ENCODE results near the gene ARMC9. TPM values are rescaled to one million over a fixed set of nuclear protein-coding genes. Genes with fewer than 3 reads are reported as not detected.

ARMC9 gene
- total RNA-seq, 1 donor from 2014 or later = 3.3 TPM

DNA sequence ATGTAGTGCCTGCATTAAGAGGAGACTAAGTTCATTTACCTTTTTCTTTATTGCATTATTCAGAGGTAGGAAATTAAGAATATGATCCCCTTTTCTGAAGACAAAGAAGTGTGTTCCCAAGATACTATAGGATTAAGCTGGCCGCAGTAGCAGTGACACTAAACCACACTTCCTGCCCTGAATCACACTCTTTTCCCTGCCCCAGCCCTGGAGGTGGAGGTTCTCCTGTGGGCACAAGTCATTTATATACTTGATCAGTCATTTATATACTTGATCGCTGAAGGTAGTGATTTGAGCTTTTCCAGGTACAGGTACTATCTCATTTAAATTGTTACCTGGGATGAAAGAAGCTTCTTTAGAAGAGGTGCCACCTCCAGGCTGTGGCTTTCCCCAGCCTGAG is 78.6 kb downstream of the ARMC9 start:
- Histone ChIP-seq H3K27ac (no peak overlapping the region), H3K36me3 (peaks cover 60 to 68% of the 10 kb centered on the region in 2 donors), H3K27me3 (no peaks in the 10 kb centered on the region), H3K4me3 (no peak overlapping the region), H3K4me1 (no peaks in the 10 kb centered on the region), H3K9me3 (no peaks in the 10 kb centered on the region)
- TF ChIP-seq, protein P1, sequence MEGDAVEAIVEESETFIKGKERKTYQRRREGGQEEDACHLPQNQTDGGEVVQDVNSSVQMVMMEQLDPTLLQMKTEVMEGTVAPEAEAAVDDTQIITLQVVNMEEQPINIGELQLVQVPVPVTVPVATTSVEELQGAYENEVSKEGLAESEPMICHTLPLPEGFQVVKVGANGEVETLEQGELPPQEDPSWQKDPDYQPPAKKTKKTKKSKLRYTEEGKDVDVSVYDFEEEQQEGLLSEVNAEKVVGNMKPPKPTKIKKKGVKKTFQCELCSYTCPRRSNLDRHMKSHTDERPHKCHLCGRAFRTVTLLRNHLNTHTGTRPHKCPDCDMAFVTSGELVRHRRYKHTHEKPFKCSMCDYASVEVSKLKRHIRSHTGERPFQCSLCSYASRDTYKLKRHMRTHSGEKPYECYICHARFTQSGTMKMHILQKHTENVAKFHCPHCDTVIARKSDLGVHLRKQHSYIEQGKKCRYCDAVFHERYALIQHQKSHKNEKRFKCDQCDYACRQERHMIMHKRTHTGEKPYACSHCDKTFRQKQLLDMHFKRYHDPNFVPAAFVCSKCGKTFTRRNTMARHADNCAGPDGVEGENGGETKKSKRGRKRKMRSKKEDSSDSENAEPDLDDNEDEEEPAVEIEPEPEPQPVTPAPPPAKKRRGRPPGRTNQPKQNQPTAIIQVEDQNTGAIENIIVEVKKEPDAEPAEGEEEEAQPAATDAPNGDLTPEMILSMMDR (IDR thresholded peaks at IDR 0.05) = no peak
- no peak for DNase-seq (ENCODE audit: low spot score in 2 of 2)
- intact Hi-C loops (cut with DNase I) = no loop called here

DNA sequence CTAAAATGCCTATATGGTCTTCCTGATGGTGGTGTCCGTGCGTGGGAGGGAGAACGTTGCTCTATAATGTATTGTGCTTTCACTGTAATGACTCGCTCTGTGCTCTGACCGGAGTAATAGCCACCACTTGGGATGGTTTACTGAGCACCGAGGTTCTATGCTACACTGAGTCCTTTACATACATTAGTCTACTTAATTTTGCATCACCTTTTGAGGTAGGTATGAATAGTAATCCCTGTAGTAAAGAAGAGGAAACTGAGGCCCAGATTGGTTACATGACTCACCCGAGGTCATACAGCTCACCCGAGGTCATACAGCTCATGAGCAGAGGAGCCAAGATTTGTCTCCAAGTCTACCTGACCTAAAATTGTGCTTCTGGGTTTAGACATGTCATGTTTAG is 79.5 kb downstream of the ARMC9 start:
- no peak overlapping the region for H3K27ac ChIP-seq
- no peak for DNase-seq (ENCODE audit: low spot score in 2 of 2)
- no peak overlapping the region for H3K4me3 ChIP-seq
- TF ChIP-seq, protein P1 (IDR thresholded peaks at IDR 0.05) = no peak
- H3K36me3 ChIP-seq = peaks cover 58 to 67% of the 10 kb centered on the region in 2 donors
- H3K4me1 ChIP-seq = no peaks in the 10 kb centered on the region
- intact Hi-C loops (cut with DNase I) = no loop called here
- H3K9me3 ChIP-seq = no peaks in the 10 kb centered on the region
- no peaks in the 10 kb centered on the region for H3K27me3 ChIP-seq

DNA sequence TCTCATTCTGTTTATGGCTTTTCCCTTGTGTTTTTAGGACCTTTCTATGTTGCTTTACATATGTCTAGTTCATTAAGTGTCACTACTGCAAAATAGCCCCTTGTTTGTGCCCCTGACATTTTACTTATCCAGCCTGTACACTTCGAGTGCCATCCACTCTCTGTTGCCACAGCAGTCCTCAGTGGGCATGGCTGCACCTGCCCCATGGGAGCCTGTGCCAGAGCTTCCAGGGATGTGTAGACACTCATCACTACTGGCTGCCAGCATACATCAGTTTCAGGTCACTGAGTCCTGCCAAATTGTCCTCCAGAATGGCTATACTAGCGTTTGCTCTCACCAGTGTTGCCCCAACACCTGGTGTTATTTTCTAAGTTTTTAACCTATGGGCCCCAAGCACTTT is 80.4 kb downstream of the ARMC9 start:
- H3K9me3 ChIP-seq = no peaks in the 10 kb centered on the region
- no peak for DNase-seq (ENCODE audit: low spot score in 2 of 2)
- H3K4me3 ChIP-seq = no peak overlapping the region
- peaks cover 49 to 58% of the 10 kb centered on the region in 2 donors for H3K36me3 ChIP-seq
- no peak overlapping the region for H3K27ac ChIP-seq
- TF ChIP-seq, protein P1 (IDR thresholded peaks at IDR 0.05) = no peak
- H3K27me3 ChIP-seq = no peaks in the 10 kb centered on the region
- H3K4me1 ChIP-seq = no peaks in the 10 kb centered on the region
- intact Hi-C loops (cut with DNase I) = no loop called here

DNA sequence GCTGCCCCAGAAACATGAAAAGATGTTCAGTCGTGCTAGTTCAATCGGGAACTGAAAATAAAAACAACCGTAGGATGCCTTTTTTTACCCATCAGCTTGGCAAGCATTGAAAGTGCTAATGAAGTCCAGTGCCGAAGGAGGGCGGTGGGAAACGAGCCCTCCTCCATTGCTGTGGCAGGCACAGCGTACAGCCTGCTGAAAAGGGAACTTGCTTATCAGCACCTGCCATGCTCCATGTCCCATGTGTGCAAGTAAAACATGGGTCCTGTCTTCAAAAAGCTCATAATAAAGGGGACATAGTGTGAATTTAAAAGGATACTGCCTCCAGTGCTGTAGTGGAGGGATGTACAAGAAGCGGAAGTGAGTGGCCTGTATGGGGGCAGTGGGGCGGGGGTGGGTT is 82.4 kb downstream of the ARMC9 start:
- Histone ChIP-seq H3K9me3 (no peaks in the 10 kb centered on the region), H3K27ac (no peak overlapping the region), H3K4me1 (no peaks in the 10 kb centered on the region), H3K36me3 (peaks cover 43 to 50% of the 10 kb centered on the region in 2 donors), H3K27me3 (no peaks in the 10 kb centered on the region), H3K4me3 (no peak overlapping the region)
- DNase-seq (ENCODE audit: low spot score in 2 of 2) = no peak
- TF ChIP-seq, protein P1 (IDR thresholded peaks at IDR 0.05) = no peak
- intact Hi-C loops (cut with DNase I) = no loop called here

DNA sequence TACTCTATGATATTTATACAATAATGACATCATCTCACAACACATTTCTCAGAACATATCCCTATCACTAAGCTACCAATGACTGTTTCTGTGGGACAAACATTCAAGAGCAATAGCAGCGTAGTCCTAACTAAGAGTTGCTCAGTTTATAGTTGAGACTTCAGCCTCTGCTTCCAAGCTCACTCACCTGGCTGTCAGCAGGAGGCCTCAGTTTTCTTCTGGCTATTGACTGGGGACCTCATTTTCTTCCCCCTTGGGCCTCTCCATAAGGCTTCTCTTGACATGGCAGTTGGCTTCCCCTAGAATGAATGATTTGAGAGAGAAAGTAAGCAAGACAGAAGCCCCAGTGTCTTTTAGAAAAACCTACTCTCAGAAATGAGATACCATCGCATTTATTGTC is 85.9 kb downstream of the ARMC9 start:
- peaks cover 24 to 38% of the 10 kb centered on the region in 2 donors for H3K36me3 ChIP-seq
- H3K4me1 ChIP-seq = no peaks in the 10 kb centered on the region
- H3K27me3 ChIP-seq = no peaks in the 10 kb centered on the region
- no peaks in the 10 kb centered on the region for H3K9me3 ChIP-seq
- H3K4me3 ChIP-seq = no peak overlapping the region
- H3K27ac ChIP-seq = no peak overlapping the region
- DNase-seq (ENCODE audit: low spot score in 2 of 2) = no peak
- TF ChIP-seq, protein P1 (IDR thresholded peaks at IDR 0.05) = no peak
- intact Hi-C loops (cut with DNase I) = no loop called here

DNA sequence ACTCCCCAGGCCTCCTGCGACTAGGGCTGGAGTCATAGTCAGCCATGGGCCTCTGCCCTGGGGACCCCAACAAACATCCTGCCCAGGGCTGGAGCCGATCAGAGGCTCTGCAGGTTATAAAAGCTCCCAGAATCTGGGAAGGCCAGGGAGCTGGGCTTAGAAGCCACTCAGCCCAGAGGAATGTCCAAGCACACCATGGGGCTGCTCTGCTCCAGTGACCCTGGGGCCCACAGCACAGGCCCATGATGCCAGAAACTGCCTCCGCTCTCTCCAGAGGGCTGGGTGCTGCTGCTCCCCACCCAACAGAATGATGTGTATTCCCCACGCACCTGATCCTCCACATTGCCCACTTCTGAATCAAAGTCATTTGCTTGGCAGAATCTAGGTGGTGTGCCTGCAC is 88.5 kb downstream of the ARMC9 start:
- no peak overlapping the region for H3K4me3 ChIP-seq
- peaks cover 24 to 25% of the 10 kb centered on the region in 2 donors for H3K36me3 ChIP-seq
- DNase-seq (ENCODE audit: low spot score in 2 of 2) = no peak
- no peaks in the 10 kb centered on the region for H3K4me1 ChIP-seq
- intact Hi-C loops (cut with DNase I) = no loop called here
- no peaks in the 10 kb centered on the region for H3K27me3 ChIP-seq
- no peaks in the 10 kb centered on the region for H3K9me3 ChIP-seq
- TF ChIP-seq, protein P1 (IDR thresholded peaks at IDR 0.05) = no peak
- no peak overlapping the region for H3K27ac ChIP-seq
